Astrocyte of the cerebellum (primary cell): Measurements from ENCODE around the gene OBSCN.
A peak's percentile ranks its signal among the peaks of the same experiment; 100 is the strongest.

Source experiments
- DNase-seq: peaks from one replicate; pipeline ENCODE4 v3.0.0-alpha.2; 2011; ENCODE audit warnings: low read depth
- H3K4me3 ChIP-seq: 2 replicates; pipeline ENCODE4 v1.5.1; 2011; ENCODE audit warnings: mild to moderate bottlenecking, low read depth, low read length, moderate library complexity
- in situ Hi-C: cut with HindIII; loops from 2 replicates; pipeline ENCODE4 v1.10.0; 2017; ENCODE audit warnings: low sequenced_read_pairs
- TF ChIP-seq, protein P1 (sequence below): IDR thresholded peaks from 2 replicates; pipeline ENCODE4 v1.5.1; 2012; ENCODE audit warnings: low read length, low read depth, moderate library complexity, mild to moderate bottlenecking; ENCODE audit errors: missing control alignments

The OBSCN gene

DNA sequence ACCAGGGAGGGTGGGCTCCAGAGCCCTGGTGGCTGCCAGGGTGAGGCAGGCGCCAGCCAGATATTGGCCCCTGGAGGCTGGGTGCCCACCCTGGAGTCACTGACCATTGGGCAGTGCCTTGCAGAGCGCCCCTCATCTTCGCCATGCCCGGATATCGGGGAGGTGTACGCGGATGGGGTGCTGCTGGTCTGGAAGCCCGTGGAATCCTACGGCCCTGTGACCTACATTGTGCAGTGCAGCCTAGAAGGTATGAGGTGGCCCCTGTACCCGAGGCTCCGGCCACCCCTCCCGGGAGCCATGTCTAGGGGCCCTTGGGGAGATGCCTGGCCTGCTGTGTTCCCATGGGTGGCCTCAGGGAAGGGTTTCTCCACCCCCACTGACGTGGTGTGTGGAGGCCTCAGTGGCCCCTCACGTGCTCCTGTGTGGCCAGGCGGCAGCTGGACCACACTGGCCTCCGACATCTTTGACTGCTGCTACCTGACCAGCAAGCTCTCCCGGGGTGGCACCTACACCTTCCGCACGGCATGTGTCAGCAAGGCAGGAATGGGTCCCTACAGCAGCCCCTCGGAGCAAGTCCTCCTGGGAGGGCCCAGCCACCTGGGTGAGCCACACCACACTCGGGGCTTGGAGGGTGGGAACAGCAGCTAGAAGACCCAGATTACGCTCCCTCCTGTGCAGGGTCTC is 167.9 kb downstream of the OBSCN start:
- DNase-seq: no peak
- in situ Hi-C loops: no loop called here
- TF ChIP-seq, protein P1, sequence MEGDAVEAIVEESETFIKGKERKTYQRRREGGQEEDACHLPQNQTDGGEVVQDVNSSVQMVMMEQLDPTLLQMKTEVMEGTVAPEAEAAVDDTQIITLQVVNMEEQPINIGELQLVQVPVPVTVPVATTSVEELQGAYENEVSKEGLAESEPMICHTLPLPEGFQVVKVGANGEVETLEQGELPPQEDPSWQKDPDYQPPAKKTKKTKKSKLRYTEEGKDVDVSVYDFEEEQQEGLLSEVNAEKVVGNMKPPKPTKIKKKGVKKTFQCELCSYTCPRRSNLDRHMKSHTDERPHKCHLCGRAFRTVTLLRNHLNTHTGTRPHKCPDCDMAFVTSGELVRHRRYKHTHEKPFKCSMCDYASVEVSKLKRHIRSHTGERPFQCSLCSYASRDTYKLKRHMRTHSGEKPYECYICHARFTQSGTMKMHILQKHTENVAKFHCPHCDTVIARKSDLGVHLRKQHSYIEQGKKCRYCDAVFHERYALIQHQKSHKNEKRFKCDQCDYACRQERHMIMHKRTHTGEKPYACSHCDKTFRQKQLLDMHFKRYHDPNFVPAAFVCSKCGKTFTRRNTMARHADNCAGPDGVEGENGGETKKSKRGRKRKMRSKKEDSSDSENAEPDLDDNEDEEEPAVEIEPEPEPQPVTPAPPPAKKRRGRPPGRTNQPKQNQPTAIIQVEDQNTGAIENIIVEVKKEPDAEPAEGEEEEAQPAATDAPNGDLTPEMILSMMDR: no peak

DNA sequence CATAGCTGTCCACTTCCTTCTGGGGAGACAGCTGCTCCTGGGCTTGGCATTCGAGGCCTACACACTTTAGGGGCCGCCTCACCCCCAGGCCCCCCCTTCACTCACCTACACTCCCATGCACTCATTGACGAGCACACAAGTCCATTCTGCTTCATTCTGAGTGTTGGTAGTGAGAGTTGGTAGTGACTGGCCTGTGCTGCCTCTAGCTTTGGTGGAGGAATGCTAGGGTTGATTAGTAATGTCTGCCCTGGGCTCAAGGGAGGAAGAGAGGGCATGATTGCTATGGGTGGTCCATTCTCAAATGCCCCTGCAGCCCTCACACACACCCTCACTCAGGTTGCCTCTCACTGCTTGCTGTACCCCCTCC is 168.4 kb downstream of the OBSCN start:
- TF ChIP-seq, protein P1: no peak
- DNase-seq: no peak
- in situ Hi-C loops: no loop called here
- H3K4me3 ChIP-seq: no peak overlapping the region

More for the DNA sequence above, 167.9 kb downstream of the OBSCN start:
- H3K4me3 ChIP-seq: no peak overlapping the region

DNA sequence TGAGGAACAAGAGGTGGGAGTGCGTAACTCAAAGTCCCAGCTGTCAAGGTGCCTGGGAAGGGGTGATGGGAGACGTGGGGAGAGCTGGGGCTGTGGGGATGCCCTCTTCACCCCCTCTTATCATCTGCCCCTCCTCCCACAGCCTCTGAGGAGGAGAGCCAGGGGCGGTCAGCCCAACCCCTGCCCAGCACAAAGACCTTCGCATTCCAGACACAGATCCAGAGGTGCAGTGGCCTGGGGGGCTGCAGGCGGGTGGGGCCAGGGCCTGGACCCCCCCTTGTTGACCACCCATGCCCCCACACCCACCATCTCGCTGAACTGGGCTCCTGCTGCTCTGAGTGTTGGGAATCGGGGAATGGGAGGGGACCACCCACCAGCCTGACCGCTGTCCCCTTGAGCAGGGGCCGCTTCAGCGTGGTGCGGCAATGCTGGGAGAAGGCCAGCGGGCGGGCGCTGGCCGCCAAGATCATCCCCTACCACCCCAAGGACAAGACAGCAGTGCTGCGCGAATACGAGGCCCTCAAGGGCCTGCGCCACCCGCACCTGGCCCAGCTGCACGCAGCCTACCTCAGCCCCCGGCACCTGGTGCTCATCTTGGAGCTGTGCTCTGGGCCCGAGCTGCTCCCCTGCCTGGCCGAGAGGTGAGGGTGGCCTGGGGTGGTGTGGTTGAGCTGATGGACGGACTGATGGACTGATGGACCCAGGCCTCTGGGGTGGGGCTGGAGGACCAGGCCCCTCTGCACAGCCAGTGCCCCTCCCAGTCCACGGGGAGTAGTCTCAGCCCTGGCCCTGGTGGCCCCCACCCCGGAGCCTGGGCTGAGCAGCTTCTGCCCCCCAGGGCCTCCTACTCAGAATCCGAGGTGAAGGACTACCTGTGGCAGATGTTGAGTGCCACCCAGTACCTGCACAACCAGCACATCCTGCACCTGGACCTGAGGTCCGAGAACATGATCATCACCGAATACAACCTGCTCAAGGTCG is 169.1 kb downstream of the OBSCN start:
- no peak for DNase-seq
- TF ChIP-seq, protein P1: no peak
- no peak overlapping the region for H3K4me3 ChIP-seq
- in situ Hi-C loops: no loop called here

DNA sequence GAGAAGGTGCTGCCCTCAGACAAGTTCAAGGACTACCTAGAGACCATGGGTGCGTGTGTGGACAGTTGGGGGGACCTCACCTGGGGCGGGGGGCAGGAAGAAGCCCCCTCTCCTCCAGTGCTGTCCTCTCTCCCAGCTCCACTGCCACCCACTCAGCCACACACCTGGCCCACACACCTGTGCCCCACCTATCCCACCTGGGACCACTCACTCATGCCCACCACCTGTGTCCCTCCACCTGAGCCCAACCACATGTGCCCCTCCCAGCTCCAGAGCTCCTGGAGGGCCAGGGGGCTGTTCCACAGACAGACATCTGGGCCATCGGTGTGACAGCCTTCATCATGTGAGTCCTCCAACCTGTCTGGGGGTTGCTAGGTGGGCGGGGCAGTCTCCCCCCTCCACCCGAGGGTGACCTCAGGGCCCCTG is 169.8 kb downstream of the OBSCN start:
- in situ Hi-C loops: no loop called here
- peak overlapping the region; percentile 51 for H3K4me3 ChIP-seq
- DNase-seq: no peak
- TF ChIP-seq, protein P1: no peak

DNA sequence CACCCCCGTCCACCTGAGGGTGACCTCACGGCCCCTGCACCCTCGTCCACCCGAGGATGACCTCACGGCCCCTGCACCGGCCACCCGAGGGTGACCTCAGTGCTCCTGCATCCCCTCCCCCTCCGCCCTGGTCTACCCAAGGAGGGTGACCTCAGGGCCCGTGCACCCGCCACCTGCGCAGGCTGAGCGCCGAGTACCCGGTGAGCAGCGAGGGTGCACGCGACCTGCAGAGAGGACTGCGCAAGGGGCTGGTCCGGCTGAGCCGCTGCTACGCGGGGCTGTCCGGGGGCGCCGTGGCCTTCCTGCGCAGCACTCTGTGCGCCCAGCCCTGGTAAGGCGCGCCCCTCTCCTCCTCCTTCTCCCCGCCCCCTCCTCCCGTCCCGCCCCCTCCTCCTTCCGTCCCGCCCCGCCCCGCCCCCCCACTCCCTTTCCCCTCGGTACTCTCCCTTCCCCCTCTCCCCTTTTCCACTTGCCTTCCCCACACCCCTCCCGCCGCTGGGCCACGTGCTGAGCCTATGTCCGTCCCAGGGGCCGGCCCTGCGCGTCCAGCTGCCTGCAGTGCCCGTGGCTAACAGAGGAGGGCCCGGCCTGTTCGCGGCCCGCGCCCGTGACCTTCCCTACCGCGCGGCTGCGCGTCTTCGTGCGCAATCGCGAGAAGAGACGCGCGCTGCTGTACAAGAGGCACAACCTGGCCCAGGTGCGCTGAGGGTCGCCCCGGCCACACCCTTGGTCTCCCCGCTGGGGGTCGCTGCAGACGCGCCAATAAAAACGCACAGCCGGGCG is 170.4 kb downstream of the OBSCN start:
- peak overlapping the region; percentile 51 for H3K4me3 ChIP-seq
- in situ Hi-C loops: no loop called here
- TF ChIP-seq, protein P1: peak; percentile 60
- peak; percentile 34 for DNase-seq

DNA sequence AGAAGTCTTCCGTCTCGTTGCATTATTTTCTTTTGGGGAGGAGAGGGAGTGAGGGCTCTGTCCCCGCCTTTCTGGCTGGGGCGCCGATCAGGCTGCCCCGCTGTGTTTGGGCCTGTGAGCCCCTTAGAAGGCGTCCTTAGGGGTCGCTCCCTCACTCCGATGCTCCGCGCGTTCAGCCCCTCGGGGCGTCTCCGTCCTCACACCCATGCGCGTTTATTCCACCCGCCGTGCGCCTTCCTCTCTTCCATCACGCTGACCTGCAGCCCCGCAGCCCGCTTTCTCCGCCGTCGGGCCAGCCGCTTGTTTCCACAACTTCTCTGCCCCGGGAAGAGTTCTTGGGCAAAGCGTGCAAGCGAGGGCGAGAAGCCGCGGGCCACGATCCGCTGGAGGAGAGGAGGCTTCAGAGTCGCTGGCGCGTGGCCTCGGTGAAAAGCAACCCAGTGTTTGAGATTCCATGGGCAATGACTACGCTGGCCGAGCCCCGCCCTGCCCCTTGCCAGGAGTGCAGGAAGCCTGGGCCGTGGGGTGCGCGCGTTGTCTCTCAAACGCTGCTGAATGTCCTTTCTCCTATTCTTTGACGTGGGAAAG is 171.1 kb downstream of the OBSCN start:
- in situ Hi-C loops: no loop called here

More for the DNA sequence above, 171.1 kb downstream of the OBSCN start:
- DNase-seq: no peak
- TF ChIP-seq, protein P1: no peak
- peak overlapping the region; percentile 51 for H3K4me3 ChIP-seq
